Measurements from ENCODE around the gene ALKBH4.
A peak's percentile ranks its signal among the peaks of the same experiment; 100 is the strongest.
"Not testable (repeated sequence)": the region's sequence is repeated elsewhere in the genome, so short reads cannot be mapped to it uniquely, and the experiment has no call there.

ALKBH4 gene

DNA sequence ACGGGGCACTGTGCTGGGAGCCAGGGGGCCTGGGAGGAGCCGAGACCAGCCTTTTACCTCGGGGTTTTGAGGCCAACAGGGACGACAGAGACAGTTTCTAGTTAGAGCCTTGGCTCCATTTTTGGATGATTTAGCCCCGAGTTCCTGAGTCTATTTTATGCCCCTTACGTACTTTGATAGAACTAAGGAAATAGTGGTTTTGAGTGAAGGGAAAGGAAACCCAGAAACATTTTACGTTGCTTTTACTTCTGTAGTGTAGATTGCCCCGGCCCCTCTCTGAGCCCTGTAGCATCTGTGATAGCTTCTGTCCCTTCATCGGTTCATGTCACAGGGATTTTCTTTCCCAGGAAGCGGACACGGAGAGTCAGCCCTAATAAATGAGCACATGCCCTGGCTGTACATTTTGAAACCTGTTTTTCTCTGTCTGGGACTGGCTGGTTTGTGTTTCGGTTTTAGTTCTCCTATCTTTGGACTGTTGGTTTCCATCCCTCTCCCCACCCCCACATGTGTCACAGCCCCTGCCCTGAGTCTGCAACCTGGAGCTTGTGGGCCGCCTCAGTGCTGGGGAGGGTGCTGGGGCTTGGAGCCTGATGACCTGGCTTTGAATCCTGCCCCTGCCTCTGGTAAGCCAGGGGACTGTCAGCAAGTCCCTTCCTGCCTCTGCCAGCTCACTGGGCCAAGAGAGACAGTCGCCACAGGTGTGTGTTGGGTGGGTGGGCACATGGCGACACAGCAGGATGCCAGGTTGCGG, 38.2 kb downstream of the ALKBH4 start:
- no peak for DNase-seq

DNA sequence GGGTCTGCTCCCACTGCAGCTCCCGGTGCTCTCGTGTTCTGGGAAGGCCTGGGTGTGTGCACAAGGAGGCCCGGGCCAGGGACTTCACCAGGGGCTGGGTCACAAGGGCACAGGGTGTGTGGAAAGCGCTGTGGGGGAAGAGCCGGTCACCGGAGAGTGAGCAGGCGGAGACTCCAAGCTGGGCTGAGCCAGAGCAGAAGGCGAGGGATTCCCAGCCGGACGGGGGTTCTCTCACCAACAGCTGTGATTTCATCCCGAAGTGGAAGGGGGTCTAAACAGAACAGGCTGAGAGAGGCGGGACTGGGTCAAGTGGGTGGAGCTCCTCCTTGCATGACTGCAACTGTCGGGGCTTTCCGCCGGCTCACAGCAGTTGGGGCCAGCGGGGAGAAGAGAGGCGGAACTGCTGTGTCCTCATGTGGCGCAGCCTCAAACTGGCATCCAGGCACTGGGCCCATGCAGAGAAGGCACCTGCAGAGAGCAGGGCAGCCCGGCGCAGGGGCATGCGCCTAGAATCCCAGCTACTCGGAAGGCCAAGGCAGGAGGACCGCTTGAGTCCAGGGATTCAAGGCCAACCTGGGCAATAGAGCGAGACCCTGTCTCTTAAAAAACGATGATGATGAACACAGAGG, 38.9 kb downstream of the ALKBH4 start:
- no peak for DNase-seq

DNA sequence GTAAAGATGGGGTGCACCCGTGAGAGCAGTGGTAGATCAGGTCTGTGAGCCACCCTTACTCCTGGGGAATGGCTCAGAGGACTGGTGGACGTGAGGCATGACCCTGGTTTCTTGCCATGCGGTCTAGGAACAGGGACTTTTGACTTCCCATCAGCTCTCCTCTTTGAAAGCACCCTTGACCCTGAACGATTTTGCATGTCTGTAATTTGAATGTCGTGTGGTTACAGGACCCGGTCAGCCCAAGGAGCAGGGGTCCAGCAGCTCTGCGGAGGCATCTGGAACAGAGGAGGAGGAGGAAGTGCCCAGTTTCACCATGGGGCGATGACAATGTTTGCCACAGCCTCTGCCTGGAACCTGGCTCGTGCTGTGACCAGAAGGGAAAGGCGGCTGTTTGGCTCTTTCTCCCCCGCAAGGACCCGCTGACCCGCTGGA, 39.9 kb downstream of the ALKBH4 start:
- DNase-seq: no peak

DNA sequence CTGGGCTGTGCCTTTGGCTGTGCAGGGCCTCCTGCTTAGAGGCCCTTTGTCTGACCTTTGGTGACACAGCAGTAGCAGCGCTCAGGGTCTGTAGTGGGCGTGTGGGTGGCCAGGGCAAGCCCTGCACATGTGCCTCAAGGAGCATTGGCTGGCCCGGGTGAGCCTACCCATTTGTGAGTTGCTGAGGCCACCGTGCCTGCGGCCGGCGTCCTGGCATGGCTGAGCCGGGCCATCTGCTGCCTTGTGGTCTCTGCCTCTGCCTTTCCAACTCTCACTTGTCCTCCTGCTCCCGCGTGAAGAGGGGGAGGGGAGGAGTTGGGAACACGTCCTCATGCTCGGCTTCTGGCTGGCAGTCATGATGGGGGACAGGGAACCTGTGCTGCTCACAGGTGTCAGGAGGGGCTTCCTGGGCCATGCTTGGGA, 40.5 kb downstream of the ALKBH4 start:
- no peak for DNase-seq

DNA sequence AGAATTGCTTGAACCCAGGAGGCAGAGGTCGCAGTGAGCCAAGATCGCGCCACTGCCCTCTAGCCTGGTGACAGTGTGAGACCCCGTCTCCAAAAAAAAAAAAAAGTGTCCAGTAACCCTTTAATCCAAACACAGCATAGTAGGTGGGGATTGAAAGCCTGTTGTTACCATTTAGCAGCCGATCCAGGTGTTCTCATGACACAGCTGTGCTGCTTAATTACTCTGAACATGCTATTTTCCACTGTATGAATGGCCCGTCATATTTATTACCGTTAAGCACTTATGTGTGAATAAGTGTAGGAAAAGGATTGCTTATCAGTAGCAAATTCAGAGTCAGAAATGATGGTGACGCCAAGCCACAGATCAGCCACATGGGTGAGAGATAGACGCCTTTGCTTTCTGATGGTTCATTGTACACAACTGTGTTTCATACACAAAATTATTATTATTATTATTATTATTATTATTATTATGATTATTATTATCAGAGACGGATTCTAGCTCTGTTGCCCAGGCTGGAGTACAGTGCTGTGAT, 42.9 kb downstream of the ALKBH4 start:
- no peak for DNase-seq

DNA sequence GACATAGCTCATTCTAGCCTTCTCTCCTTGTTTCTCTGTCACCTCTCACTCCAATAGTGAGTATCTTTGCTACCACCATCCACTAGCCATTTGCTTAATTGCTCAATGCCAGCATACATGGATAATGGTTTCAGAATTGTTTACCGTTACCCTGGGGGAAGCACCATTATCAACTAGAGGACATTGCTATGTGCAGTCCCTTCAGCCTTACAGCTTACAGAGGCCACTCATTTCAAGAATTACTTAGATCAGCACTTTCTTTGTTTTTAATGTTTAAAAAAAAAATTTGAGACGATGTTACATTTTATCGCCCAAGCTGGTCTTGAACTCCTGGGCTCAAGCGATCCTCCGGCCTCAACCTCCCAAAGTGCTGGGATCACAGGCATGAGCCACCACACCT, 46.1 kb downstream of the ALKBH4 start:
- DNase-seq: no peak

DNA sequence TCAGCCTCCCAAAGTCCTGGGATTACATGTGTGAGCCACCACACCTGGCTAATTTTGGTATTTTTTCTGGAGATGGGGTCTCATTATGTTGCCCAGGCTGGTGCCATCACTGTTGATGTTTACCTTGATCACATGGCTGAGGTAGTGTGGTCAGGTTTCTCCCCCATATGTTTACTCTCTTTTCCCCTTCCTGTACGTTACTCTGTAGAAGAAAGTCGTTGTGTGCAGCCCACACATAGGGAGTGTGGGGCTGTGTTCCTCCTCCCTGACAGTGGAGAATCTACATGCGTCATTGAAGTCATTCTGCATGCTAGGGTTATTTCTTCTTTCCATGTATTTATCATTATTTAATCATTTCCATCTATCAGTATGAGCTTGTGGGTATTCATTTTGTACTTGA, 47.6 kb downstream of the ALKBH4 start:
- DNase-seq: no peak

DNA sequence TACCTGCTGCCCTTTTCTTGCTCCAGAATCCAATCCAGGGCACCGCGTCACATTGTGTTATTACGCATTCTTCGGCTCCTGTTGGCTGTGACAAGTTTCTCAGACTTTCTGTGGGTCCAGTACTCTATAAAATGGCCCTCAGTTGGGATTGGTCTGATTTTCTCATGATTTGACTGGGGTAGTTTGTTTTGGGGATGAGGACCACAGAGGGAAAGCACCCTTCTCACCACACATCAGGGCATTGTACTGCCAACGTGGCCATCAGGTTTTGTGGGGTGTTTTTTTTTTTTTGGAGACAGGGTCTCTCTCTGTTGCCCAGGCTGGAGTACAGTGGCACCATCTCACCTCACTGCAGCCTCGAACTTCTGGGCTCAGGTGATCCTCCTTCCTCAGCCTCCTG, 48.3 kb downstream of the ALKBH4 start:
- DNase-seq: no peak

DNA sequence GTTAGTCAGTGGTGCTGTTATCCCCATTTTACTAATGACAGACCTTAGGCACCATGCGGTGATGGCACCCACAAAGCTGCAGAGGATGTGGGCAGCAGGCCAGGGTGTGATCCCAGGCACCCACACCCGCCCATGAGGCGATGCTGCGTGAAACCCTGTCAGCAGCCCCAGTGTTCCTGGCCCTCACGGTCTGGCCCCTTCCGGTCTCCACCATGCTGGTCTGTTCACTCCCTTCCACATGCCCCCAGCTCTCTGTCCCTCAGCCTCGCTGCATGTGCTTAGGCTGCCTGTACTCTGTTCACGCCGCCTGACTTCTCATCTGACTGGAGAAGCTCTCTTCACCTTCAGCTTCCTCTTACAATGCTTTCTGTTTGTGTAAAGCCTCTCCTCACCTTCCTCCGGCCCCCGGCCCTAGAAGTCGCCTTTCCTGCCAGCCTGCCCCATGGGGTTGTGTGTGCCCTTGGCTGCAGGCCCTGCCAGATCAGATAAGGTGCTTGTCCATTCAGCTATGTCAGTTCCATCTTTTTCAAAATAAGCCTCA, 48.9 kb downstream of the ALKBH4 start:
- no peak for DNase-seq

DNA sequence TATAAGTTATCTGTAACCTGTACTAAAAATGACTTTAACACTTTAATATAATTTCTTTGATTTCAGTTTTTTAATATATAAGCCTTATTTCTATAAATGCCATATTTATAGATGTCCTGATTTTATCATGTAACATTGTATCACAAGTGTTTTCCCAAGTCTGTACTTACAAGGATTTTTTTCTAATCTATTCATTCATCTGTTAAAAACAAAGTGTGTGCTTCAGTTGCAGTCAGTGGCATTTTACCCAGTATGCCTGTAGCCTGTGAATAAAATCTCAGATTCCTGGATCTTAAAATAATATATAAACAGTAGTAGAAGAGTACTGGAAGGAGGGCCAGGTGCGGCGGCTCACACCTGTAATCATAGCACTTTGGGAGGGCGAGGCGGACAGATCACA, 51.1 kb downstream of the ALKBH4 start:
- DNase-seq: no peak

DNA sequence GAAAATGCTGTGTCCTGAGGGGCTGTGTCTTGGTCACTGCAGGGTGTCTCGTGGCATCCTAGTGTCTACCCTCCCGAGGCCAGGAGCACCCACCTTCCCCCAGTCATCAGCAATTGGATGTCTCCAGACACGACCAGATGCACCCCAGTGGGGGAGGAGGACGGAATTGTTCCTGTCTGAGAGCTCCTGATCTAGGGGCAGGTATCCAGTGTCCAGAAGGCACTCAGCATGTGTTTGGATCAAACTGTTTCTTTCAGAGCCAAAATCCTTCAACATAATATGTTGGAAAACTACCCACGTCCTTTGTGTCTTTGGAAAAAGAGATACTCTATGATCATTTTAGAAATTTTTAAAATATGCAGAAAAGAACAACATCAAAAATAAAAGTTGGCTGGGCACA, 51.6 kb downstream of the ALKBH4 start:
- no peak for DNase-seq

DNA sequence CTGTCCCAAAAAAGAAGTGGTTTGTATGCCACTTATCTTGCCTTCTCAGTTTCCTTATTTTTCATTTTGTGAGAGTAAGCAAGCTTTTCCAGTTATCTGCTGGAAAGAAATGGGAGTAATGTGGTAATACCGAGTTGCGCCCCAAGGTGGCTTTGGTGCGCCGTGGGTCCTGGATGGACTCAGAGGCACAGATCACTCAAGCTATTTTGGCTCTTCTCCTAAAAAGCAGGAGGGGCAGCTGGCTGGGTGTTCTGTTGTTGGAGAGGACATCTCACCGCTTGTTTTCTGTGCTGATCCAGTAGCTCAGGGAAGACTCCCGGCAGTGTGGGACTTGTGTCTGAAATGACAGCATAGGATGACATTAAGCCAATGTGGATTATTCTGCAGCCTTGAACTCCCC, 52.1 kb downstream of the ALKBH4 start:
- DNase-seq: peak in 1 of 2 experiments; percentile 10

DNA sequence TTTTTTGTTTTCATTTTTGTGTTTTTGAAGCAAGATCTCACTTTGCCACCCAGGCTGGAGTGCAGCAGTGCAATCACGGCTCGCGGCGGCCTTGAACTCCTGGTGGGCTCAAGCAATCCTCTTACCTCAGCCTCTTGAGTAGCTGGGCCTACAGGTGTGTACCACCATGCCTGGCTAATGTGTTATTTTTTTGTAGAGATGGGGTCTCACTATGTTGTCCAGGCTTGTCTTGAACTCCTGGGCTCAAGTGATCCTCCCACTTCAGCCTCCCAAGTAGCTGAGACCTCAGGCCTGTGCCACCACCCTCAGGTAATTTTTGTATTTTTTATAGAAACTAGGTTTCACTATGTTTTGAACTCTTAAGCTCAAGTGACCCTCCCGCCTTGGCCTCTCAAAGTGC, 53.7 kb downstream of the ALKBH4 start:
- DNase-seq: no peak

DNA sequence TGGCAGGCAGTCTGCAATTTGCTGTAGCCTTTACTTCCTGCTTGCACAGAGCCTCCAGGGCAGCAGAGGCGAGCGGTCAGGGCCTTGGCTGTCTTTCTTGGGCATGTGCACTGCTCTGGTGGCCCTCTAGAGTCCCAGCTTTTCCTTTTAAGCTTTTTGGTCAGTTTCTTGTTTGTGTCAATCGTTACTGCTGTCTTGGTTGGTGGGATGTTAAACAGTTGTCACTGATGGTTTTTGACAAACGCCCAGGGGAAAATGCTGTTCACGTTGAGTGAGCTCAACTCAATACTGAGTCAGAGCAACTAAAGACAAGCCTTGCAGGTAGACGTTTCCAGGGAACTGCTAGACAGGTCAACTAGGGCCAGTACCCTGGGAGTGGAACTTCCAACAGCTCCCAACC, 54.5 kb downstream of the ALKBH4 start:
- DNase-seq: no peak

DNA sequence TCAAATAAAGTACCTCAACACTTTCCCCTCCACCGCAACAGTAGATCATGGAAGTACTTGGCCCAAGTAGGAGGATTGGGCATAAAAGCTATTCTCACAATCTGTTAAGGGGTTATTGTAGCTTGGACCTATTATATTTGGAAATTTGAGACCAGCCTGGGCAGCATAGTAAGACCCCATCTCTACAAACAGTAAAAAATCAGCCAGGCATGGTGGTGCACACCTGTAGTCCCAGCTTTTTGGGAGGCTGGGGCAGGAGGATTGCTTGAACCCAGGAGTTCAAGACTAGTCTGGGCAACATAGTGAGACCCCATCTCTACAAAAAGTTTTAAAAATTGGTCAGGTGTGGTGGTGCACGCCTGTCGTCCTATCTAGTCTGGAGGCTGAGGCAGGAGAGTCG, 55.3 kb downstream of the ALKBH4 start:
- no peak for DNase-seq

DNA sequence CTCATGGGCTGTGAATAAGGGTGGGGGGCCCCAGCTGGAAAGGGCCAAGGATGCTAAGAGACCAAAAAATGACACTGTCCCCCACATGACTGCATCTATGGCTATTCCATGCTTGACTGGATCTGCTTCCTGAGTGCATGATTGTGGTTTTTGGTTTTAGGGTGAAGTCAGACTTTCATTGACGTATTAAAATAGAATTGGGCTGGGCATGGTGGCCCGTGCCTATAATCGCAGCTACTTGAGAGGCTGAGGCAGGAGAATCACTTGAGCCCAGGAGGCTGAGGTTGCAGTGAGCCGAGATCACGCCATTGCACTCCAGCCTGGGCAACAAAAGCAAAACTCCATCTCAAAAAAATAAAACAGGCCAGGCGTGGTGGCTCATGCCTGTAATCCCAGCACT, 56.1 kb downstream of the ALKBH4 start:
- not testable (repeated sequence) for DNase-seq

DNA sequence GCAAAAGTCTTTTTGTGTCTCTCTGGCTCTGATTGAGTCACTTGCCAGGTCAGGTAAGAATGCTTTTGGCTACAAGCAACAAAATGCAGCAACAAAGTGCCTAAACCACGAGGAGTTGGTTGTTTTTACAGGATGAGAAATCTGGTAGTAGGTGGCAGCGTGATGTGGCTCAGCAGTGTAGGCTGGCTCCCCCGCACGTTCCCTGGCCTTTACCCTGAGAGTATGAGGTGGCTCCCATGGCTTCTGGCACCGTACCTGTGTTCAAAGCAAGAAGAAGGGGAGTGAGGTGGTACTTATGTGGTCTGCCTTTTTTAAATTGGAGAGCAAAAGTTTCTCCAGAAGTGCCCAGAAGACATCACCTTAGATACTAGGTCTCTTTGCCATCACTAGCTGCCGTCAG, 56.8 kb downstream of the ALKBH4 start:
- DNase-seq: no peak
